HG02588 (cell line): ENCODE data around the gene COG7.
"Not testable (repeated sequence)": the region's sequence is repeated elsewhere in the genome, so short reads cannot be mapped to it uniquely, and the experiment has no call there.

Experiments
- ATAC-seq: cut with Tn5 transposase; IDR thresholded peaks from one replicate; pipeline ENCODE4 v1.9.1; 2021; ENCODE audit warnings: mild to moderate bottlenecking, moderate library complexity; ENCODE audit not compliant: unreplicated experiment

COG7 gene

DNA sequence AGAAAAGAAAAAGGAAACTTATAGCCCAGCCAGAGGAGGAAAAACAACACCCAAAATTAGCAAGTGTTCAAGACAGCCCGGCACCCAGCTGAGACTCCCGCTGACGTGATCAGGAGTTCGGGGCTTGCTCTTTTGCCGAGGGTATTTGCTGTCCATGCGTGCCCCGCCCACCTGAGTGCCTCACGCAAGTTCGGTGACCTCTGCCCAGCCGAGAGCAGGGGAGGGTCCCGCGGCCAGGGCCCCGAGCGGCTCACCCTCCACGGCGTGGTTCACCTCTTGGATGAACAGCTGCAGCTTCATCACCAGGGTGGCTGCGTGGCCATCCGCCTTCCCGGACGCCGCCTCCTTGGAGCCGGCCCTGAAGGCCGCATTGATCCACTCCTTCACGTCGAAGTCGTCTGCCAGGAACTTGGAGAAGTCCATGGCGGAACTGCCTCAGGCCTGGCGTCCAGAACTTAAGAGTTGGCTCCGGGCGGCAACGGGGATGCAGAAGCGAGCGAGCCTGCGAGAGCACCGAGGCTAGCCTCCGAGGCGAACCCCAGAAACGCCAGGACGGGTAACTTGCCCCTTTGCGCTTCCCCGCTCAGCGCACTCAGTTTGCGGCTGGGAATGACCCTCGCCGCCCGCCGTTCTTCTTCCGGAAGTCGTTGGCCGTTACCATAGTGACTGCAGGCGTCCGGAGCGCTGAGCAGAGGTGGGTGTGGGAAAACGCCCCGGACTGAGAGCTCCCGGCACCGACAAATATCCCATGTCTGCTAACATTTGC is at the start of gene COG7:
Gene COG7, minus strand, starts transcription at position 618 of the 766 bp plus-strand sequence. Its CDS starts 195 bp downstream, at position 423.
- peak; percentile 84 for ATAC-seq

DNA sequence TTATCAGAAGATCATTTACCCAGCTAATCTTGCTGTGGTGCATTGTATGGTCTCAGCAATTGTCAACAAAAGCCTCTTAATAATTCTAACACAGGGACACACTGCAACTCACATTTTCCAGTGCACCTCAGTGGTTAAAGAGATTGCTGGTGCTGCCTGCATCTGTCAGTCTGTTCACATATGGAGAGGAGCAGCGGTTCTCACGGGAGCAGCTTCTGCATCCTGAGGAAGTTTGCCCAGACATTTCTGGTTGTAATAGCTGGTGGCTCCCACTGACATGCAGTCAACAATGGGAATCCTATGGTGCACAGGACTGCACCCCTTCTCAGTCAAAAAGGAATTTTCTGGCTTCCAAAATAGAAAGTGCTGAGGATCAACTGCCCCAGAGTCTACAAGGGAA is 49.5 kb upstream of the COG7 start:
- no peak for ATAC-seq

DNA sequence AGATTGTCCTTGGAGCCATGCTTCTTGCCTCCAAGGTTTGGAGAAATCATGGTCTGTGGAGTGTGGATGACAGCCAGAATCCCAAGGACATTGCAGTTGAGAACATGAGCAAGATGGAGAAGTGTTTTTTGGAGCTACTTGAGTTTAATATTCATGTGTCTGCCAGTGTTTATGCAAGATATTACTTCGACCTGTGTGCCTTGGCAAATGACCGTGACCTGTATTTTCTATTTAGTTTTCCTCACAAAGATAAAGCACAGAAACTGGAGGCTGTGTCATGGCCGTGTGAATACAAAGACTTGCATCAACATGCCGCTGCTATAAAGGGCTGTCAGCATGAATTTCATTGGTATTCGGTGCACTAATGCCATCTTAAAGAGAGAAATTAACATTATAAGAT is 48.3 kb upstream of the COG7 start:
- ATAC-seq, result no peak

DNA sequence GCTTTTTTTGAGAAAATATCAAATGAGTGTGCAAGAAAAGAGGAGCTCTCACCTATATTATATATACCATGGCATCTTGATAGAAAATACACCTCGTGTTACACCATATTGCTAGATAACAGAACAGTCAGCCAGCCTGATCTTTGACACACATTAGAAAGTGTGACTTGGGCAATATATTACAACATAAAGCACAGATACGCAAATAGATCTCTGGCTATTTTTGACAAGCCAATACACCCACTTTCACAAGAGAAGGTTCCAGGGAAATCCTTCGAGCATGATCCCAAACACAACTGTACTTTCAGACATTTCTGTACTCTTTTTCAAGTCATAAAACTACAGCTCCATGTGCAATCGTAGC is 47.9 kb upstream of the COG7 start:
- ATAC-seq, result no peak

DNA sequence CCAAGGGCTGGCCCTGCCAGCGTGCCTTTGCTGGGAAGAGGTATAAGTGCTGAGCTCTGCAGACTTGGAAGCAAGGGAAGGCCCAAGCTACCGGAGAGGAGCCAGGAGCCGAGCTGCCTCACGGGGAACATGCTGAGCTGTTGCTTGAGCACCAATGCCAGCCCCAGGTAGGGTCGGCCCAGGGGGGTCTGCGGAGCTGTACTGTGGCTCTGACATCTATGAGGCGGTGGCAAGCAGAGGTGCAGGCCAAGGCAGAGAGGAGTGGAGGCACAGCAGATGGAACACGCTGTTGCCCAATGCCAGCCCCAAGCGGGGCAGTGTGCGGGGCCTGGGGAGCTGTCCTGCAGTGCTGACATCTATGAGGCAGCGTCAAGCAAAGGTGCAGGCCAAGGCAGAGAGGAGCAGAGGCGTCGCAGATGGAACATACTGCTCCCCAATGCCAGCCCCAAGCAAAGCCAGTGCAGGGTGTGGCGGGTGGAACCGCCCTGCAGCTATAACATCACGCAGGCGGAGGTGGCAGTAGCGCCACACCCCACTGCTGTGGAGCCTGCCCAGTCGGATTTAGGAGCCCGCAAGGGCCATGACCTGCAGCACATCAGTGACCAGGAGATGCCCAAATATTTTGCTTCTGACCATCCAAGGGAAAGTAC is 47.3 kb upstream of the COG7 start:
- ATAC-seq, result no peak

DNA sequence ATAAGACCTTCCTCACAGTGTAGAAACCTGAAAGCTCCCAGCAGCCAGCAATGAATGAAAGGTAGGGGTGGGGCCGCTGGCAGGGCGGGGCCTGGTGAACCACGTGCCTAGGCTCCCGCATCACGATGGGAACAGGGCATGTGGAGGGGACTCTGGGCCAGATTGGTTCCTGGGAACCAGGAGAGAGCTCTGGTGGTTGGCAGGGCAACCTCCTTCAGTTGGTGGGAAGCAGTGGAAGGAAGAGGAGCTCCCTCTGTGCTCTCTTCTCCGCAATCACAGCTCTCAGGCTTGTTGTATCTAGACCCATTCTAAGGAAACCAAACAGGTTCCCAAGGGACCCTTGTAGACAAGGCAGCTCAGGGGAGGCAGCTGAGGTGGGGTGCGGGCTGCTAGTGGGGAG is 46.8 kb upstream of the COG7 start:
- ATAC-seq, result no peak

DNA sequence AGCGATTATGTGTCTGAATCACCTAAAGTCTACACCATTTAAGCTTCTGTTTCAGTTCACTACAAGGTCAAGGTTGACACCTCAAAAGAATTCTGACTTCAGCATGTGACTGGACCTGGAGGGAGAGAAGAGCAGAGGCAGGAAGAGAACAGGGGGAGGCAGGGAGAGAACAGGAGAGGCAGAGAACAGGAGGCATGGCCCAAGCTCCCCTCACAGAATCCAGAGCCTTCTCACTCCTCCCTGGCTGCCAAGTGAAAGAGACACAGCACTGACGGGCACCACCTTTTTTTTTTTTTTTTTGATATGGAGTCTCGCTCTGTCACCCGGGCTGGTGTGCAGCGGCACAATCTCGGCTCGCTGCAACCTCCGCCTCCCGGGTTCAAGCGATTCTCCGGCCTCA is 45.9 kb upstream of the COG7 start:
- no peak for ATAC-seq

DNA sequence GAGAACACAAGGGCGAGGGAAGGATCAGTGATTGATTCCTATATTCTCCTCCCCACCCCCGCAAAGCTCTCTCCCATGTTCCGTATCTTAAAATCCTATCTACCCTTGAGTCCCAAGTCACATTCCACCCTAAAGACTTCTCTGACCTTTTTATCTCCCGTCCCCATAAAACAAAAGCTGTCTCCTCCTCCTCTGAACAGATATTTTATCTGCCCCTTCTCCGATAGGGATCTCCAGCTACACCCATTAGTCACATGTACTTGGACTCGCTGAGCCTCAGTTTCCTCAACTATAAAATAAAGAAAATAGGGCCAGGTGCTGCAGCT is 44.5 kb upstream of the COG7 start:
- no peak for ATAC-seq

DNA sequence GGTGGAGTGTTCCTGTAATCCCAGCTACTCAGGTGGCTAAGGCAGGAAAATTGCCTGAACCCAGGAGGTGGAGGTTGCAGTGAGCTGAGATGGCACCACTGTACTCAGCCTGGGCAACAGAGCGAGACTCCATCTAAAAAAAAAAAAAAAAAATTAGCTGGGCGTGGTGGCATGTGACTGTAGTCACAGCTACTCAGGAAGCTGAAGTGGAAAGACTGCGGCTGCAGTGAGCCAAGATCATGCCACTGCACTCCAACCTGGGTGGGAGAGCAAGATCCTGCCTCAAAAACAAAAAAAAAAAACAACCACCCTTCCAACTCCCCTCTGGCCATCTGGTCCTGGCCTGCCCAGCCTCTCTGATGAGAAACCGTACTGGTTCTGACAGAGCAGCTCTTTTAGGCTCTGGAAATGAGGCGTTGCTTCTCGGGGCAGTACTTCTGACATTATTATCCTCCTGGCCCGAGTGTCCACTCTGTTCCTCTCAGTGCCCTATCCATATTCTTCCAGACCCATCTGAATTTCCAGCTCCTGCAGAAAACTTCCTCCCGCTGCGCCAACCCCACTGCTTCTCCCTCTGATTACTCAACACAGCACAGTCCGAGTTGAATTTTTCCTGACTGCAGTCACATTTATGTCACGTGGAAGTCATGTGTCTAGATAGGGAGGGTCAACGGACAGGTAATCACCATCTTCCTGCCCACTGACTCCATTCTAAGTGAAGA is 44.0 kb upstream of the COG7 start:
- ATAC-seq, result no peak

DNA sequence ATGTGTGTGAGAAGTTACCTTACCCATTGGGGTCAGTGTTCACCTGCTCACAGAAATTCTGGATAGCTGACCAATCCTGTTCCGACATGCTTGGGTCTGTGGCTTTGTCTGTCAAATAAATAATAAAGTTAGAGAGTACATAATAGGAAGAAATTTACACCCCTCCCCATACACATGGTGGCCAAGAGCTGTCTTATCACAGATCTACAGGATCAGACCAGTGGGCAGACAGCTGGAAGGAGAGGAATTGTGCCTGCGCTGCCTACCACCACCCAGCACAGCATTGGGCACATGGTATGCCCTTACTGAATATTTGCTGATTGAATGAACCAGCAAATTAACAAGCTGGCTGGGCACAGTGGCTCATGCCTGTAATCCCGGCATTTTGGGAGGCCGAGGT is 42.7 kb upstream of the COG7 start:
- no peak for ATAC-seq

DNA sequence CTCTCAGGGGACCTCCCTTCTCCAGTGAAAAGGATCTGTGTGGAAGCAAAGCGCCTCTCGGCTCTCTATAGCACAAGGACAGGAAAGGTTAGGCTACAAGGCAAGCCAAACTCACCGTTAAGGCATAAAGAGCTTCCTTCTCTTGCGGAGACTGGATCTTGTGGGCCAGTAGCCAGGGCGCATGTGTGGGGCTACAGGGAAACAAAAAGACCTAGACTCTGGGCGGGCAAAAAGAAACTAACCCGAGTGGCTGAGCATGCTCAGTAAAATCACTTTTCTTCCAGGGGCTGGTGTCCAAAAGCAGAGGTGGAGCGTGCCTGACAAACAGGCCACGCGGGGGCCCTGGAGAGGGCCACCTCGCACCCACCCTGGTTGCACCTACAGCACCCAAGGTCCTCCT is 41.2 kb upstream of the COG7 start:
- ATAC-seq, result no peak

DNA sequence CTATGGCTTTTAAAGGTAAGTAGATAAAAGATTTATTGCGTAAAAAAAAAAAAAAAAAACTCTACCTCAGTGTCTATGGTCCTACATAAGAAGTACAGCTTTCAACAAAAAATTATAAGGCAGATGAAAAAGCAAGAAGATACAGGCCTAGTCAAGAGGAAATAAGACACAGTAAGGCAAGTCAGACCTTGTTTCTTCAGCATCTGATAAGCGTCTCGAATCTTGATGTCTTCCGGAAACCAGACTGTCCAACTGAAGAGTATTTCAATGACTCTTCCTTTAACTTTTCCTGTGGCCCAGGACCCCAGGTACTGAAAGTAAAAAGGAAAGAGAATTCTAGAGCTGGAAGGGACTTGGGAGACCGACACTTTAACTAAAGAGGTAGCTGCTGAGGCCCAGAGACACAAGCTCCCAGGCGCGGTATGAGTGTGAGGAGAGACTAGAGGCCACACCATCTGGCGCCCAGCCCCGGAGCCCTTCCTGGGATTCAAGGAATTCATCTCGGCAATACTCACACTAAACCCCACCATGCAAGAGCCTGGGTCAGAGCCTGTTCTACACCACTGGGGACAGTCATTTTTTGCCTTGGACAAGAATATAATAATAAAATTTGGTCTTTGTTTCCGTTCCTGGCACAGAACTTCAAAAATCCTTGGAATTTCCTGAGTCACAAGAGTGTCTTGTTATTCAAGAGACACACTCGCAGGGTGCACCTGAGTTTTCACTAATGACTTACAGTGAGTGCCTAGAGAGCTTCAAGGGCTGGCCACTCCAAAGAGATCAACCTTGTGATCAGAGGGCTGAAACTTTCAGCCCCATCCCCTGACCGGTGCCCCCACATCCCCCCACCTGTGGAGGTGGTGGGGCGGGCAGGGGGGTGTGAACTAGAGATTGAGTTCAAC is 38.8 kb upstream of the COG7 start:
- ATAC-seq, result no peak

DNA sequence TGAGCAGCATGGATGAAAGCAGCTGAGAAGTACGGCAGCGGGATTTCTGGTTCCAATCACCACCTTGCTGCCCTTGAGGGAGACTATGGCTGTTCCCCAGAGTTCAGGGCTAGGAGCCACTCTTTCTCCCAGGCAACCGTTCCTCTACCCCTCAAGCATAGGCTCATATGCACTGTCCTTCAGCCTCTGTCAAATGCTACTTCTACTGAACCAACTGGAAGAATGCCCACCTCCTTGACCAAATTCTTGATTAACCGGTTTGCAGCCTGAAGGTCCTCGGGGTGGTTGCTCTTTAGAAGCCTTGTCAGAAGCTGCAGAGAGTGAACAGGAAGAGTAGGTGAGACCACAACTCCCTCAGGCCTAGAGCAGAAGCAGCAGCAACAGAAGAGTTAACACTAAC is 33.5 kb upstream of the COG7 start:
- no peak for ATAC-seq

DNA sequence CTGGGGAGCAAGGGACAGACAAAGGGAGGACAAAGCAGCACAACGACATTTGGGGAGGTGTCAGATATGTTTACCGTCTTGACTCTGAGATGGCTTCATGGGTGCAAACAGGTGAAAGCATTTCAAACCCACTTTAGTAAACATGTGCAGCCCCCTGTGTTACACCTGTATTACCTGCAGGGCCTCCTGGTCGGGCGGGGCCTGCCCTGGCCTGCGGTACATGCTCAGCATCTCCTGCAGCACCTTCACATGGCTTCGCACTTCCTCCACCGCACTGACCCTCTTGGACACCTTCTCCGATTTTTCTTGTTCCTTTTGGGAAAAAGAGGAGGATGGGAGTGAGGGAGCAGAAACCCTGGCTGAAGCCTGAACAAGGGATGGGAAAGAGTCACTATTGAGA is 32.9 kb upstream of the COG7 start:
- ATAC-seq, result no peak

DNA sequence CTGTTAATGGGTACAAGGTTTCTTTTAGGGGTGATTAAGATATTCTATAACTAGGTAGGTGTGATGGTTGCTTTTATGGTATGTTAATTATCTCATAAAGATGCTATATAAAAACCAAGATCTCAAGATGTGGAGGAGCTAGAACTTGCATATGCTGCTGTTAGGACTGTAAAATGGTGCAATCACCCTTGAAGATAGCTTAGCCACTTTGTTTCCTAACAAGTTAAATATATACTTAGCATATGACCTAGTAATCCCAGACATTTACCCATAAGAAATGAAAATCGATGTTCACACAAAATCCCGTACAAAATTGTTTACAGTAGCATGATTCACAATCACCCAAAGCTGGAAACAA is 32.2 kb upstream of the COG7 start:
- ATAC-seq, result no peak

DNA sequence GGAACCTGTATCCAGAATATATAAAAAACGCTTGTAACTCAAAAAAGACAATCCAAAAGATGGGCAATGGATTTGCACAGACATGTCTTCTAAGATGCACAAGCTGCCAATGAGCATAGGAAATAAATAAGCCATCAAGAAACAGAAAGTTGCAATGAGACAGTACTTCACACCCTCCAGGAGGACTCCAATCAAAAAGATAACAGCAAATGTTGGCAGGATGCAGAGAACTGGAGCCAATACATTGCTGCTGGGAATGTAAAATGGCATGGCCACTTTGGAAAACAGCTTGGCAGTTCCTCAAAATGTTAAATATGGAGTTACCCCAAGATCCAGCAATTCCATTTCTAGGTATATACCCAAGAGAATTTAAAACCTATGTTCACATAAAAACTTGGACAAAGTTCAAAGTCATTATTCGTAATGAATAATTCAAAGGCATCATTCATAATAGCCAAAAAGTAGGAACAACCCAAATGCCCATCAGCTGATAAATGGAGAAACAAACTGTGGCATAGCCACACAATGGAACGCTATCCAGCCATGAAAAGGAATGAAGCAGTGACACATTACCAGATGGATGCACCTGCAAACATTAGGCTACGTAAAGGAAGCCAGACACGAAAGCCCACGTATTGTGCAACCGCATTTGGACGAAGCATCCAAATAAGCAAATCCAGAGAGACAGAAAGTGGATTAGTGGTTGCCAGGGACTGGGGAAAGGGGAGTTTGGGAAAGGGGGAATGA is 31.7 kb upstream of the COG7 start:
- no peak for ATAC-seq

DNA sequence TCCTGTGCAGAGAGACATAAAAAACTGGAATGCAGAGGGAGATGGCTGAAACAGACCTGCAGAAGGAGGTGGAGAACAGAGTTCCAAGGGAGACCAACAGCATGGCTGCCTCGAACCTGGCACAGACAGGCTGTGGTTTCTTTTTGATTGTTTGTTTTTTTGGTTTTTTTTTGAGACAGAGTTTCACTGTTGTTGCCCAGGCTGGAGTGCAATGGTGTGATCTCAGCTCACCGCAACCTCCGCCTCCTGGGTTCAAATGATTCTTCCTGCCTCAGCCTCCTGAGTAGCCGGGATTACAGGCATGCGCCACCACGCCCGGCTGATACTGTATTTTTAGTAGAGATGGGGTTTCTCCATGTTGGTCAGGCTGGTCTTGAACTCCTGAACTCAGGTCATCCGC is 30.5 kb upstream of the COG7 start:
- not testable (repeated sequence) for ATAC-seq

DNA sequence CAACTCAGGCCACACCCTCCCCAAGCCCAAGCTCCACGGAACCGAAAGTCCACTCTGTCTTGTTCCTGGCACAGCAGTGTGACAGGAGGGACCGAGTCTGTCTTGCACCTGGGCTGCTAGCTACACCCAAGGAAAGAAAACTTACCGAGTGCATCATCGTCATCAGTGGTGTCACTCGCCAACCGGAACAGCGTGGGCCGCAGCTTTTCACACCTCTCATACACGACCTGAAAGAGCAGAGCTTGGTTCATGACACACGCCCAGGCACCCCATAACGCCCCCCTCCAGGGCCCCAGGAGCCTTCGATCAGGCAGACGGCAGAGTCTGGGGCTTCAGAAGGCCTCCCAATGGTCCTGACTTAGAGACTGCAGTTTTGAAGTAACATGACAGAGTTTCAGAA is 29.8 kb upstream of the COG7 start:
- ATAC-seq, result peak; percentile 82

DNA sequence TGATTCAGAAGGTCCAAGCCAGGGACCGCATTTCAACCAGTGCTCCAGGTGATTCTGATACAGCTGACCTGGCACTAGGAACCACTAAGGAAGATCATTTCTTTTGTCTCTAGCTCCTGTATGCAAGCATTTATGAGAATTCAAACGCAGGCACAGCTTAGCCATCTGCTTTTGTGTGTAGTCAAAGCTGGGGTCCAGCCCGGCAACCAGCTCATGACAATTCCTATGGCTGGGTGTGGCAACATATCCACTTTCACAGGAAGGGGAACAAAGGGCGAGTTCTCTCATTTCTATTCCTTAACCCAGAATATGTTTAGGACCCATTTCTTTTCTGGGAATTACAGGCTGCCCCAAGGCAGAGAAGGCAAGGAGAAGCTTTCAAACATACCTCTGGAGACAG is 27.3 kb upstream of the COG7 start:
- no peak for ATAC-seq

DNA sequence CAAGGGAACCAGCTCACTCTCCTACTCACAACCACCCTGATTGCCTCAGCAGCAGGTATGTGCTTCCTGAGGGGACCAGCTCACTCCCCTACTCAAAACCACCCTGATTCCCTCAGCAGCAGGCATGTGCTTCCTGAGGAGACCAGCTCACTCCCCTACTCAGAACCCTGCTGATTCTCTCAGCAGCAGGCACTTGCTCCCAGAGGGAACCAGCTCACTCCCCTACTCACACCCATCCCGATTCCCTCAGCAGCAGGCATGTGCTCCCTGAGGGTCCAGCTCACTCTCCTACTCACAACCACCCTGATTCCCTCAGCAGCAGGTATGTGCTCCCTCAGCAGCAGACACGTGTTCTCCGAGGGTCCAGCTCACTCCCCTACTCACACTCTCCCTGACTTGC is 26.1 kb upstream of the COG7 start:
- ATAC-seq, result no peak

DNA sequence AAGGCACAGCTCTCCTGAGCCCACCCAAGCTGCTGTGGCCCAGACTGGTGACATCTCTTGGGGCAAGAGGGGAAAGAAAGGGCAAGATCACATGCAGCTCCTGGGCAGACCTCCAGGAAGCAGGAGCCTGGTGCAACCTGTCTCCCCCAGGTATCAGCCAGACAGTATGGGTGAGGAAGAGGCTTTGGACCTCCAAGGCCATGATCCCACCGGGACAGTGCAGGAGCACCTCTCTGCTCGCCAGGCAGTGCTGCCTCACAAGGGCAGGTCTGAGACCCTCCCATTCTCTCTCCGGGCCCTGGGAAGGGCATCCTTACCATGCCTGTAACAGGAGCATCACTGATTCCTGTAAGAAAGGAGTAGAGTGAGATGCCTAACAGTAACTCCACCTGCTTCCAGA is 25.6 kb upstream of the COG7 start:
- ATAC-seq, result no peak
